Measurements from ENCODE around the gene OR52N4.

DNA sequence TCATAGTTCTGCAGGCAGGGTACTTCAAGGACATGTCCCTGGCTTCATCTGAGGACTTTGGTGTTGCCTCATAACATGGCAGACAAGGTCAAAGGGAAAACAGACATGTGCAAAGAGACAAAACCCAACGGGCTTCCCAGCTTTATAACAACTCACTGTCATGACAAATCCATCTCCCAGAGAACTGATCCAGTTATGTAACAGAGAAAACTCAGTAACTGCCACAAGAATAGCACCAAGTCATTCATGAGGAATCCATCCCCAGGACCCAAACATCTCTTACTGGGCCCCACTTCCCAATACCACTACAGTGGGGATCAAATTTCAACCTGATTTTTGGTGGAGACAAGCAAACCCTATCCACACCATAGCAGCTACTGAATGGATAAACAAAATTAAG is 13.0 kb downstream of the OR52N4 start:
- TF ChIP-seq CTCF (IDR thresholded peaks at IDR 0.05; ENCODE audit: low read depth, low read length, poor library complexity, severe bottlenecking) (no peak), EZH2phosphoT487 (IDR thresholded peaks at IDR 0.05; ENCODE audit: borderline replicate concordance, low read length) (no peak)
